SIG-M5 treated with dmso at 0.1 percent for 504 hours (cell line): ENCODE data around the gene OR6B3.
"Not testable (repeated sequence)": the region's sequence is repeated elsewhere in the genome, so short reads cannot be mapped to it uniquely, and the experiment has no call there.

Source experiments
- DNase-seq: peaks from one replicate; lab custom pipeline; 2025; ENCODE audit not compliant: unreplicated experiment; lab: John Stamatoyannopoulos, UW

Gene OR6B3

GRCh38 chr2:240044096-240044495 is 9.2 kb downstream of the OR6B3 start:
- DNase-seq = not testable (repeated sequence)

- DNase-seq = no peak
These were observed 9.9 kb downstream of the OR6B3 start for GRCh38 chr2:240043279-240043989.

GRCh38 chr2:240042740-240043139 is 10.6 kb downstream of the OR6B3 start:
- DNase-seq = no peak

- DNase-seq = no peak
These were observed 12.0 kb downstream of the OR6B3 start for GRCh38 chr2:240041363-240041762.

- no peak for DNase-seq
These were observed 16.0 kb downstream of the OR6B3 start for GRCh38 chr2:240037358-240037757.

GRCh38 chr2:240033330-240033678 is 20.0 kb downstream of the OR6B3 start:
- DNase-seq = no peak

- no peak for DNase-seq
These were observed 20.7 kb downstream of the OR6B3 start for GRCh38 chr2:240032406-240033329.

- no peak for DNase-seq
These were observed 22.8 kb downstream of the OR6B3 start, which contains the start of gene OR6B2 for GRCh38 chr2:240030379-240031094. OR6B2 (minus strand) TSS chr2:240030429; CDS start chr2:240030429, 0 bp downstream.

- no peak for DNase-seq
These were observed 28.6 kb downstream of the OR6B3 start for GRCh38 chr2:240024766-240025165.

GRCh38 chr2:240023792-240024191 is 29.5 kb downstream of the OR6B3 start:
- DNase-seq = no peak

GRCh38 chr2:240021488-240022104 is 31.7 kb downstream of the OR6B3 start:
- peak; percentile 64 for DNase-seq

- DNase-seq = no peak
These were observed 35.1 kb downstream of the OR6B3 start for GRCh38 chr2:240018071-240018750.

- DNase-seq = no peak
These were observed 39.0 kb downstream of the OR6B3 start for GRCh38 chr2:240014327-240014726.

GRCh38 chr2:240013343-240013742 is 40.0 kb downstream of the OR6B3 start:
- DNase-seq = peak; percentile 27

- no peak for DNase-seq
These were observed 50.3 kb downstream of the OR6B3 start for GRCh38 chr2:240002983-240003382.

- no peak for DNase-seq
These were observed 52.6 kb downstream of the OR6B3 start for GRCh38 chr2:240000671-240001070.

GRCh38 chr2:239997686-239998409 is 55.5 kb downstream of the OR6B3 start:
- no peak for DNase-seq
